KMS-11 (cell line): Measurements from ENCODE around the gene CROCC2.

ENCODE experiments used
- H2AFZ ChIP-seq: fragments of 200-600 bp; sonication (generic); 2 replicates; pipeline ENCODE4 v1.6.1; 2016; ENCODE audit warnings: antibody characterized with exemption, mixed run types, low read depth
- H3K27ac ChIP-seq: fragments of 200-600 bp; sonication (generic); 2 replicates; pipeline ENCODE4 v1.6.1; 2016; ENCODE audit warnings: mild to moderate bottlenecking, mixed run types
- H3K27me3 ChIP-seq: fragments of 200-600 bp; sonication (generic); 2 replicates; pipeline ENCODE4 v1.6.1; 2017; ENCODE audit warnings: mild to moderate bottlenecking, low read depth, mixed run types, moderate library complexity; ENCODE audit not compliant: insufficient read depth
- H3K36me3 ChIP-seq: fragments of 200-600 bp; sonication (generic); 2 replicates; pipeline ENCODE4 v1.6.1; 2017; ENCODE audit warnings: mild to moderate bottlenecking, mixed run types; ENCODE audit not compliant: insufficient read depth
- H3K4me1 ChIP-seq: fragments of 200-600 bp; sonication (generic); 2 replicates; pipeline ENCODE4 v1.6.1; 2016; ENCODE audit warnings: mild to moderate bottlenecking, low read depth, mixed run types; ENCODE audit not compliant: poor library complexity, severe bottlenecking
- H3K4me2 ChIP-seq: fragments of 200-600 bp; sonication (generic); 2 replicates; pipeline ENCODE4 v1.7.0; 2016; ENCODE audit warnings: mild to moderate bottlenecking, mixed run types
- H3K4me3 ChIP-seq: fragments of 200-600 bp; sonication (generic); IDR thresholded peaks from 2 replicates; pipeline ENCODE4 v1.6.1; 2017; ENCODE audit warnings: low read depth, low read length, mixed read lengths; ENCODE audit not compliant: insufficient read depth
- H3K79me2 ChIP-seq: fragments of 200-600 bp; sonication (generic); 2 replicates; pipeline ENCODE4 v1.6.1; 2016; ENCODE audit warnings: low read depth, mixed run types; ENCODE audit not compliant: insufficient read depth
- H3K9ac ChIP-seq: fragments of 200-600 bp; sonication (generic); 2 replicates; pipeline ENCODE4 v1.6.1; 2016; ENCODE audit warnings: mild to moderate bottlenecking, mixed run types
- H4K20me1 ChIP-seq: fragments of 200-600 bp; sonication (generic); 2 replicates; pipeline ENCODE4 v1.6.1; 2016; ENCODE audit warnings: mild to moderate bottlenecking, mixed run types; ENCODE audit not compliant: insufficient read depth
- TF ChIP-seq, protein P1 (sequence below): fragments of 200-600 bp; sonication (generic); conservative IDR thresholded peaks from 2 replicates; pipeline ENCODE4 v1.6.1; 2017; ENCODE audit warnings: low read depth, mild to moderate bottlenecking, antibody characterized with exemption, low read length, moderate library complexity, mixed read lengths

The CROCC2 gene

DNA sequence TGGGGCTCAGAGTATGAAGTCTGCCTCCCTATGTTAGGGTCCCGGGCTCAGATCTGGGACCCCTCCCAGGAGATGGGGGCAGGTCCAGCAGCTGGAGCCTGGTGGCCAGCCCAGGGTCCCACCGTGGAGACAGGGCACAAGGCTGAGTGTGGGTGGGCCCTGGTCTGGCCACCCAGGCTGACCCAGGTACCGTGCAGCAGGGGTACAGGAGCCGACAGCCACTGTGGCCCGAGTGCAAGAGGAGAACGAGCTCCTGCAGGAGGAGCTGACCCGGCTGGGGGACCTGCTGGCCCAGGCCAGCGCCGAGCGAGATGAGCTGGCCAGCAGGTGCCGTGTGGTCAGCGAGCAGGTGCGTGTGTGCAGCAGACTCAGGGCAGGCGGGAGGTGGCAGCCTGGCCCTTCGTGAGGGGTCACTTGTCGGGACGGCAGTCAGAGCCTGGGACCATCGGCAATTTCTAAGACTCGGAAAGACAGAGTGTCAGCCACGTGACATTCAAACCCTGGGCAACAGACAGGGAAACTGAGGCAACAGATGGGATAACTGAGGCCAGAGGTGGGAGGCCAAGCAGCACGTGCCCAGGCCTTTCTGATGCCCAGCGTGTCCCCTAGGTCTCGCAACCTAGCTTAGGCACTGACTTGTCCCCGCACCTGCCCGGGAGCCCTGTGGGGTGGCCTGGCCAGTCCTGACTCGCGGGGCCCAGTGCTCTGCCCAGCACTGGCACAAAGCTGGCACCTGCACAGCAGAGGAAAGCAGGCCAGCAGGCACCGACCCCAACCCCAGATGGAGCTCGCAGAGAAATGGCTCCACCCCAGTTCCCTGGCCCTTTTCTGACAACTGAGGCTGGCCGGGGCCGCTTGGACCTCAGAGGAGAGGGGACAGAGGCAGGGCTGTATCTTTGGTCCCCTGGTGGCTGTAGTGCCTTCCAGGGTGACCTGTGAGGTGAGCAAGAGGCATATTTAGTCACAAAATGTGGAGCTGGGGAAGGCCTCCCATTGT, 13.9 kb downstream of the CROCC2 start:
- Histone ChIP-seq H3K4me1 (no peaks in the 10 kb centered on the region), H3K4me2 (no peak overlapping the region), H4K20me1 (no peaks in the 10 kb centered on the region), H3K9ac (no peak overlapping the region), H3K4me3 (no peak overlapping the region), H3K27ac (no peak overlapping the region), H3K27me3 (peaks cover 21% of the 10 kb centered on the region; the same call in 1 of the 2 replicates), H2AFZ (no peak overlapping the region), H3K79me2 (no peaks in the 10 kb centered on the region), H3K36me3 (no peaks in the 10 kb centered on the region)
- TF ChIP-seq, protein P1, sequence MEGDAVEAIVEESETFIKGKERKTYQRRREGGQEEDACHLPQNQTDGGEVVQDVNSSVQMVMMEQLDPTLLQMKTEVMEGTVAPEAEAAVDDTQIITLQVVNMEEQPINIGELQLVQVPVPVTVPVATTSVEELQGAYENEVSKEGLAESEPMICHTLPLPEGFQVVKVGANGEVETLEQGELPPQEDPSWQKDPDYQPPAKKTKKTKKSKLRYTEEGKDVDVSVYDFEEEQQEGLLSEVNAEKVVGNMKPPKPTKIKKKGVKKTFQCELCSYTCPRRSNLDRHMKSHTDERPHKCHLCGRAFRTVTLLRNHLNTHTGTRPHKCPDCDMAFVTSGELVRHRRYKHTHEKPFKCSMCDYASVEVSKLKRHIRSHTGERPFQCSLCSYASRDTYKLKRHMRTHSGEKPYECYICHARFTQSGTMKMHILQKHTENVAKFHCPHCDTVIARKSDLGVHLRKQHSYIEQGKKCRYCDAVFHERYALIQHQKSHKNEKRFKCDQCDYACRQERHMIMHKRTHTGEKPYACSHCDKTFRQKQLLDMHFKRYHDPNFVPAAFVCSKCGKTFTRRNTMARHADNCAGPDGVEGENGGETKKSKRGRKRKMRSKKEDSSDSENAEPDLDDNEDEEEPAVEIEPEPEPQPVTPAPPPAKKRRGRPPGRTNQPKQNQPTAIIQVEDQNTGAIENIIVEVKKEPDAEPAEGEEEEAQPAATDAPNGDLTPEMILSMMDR, result no peak

DNA sequence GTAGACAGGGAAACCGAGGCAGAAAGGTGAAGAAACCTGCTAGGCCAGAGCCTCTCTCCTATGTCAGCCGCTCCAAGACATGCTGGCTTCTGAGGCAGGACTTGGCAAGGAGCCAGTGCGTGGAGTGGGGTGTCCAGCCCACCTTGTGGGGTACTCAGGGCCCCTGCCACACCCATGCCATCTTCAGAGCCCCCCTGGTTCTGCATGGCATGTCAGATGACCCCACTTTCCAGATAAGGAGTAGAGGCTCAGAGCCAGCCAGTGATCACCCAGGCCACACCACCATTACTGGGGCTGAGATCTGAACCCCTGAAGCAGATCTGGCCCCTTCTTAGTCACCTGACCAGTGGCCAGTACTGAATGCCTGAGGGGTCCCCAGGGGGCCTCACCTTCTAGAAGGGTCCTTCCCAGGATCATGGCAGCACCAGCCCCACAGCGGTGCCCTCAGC, 14.7 kb downstream of the CROCC2 start:
- Histone ChIP-seq H3K9ac (no peak overlapping the region), H3K27ac (no peak overlapping the region), H2AFZ (no peak overlapping the region), H3K4me1 (no peaks in the 10 kb centered on the region), H4K20me1 (no peaks in the 10 kb centered on the region), H3K27me3 (peaks cover 15% of the 10 kb centered on the region; the same call in 1 of the 2 replicates), H3K79me2 (no peaks in the 10 kb centered on the region), H3K36me3 (no peaks in the 10 kb centered on the region), H3K4me2 (no peak overlapping the region), H3K4me3 (no peak overlapping the region)
- TF ChIP-seq, protein P1, result no peak

DNA sequence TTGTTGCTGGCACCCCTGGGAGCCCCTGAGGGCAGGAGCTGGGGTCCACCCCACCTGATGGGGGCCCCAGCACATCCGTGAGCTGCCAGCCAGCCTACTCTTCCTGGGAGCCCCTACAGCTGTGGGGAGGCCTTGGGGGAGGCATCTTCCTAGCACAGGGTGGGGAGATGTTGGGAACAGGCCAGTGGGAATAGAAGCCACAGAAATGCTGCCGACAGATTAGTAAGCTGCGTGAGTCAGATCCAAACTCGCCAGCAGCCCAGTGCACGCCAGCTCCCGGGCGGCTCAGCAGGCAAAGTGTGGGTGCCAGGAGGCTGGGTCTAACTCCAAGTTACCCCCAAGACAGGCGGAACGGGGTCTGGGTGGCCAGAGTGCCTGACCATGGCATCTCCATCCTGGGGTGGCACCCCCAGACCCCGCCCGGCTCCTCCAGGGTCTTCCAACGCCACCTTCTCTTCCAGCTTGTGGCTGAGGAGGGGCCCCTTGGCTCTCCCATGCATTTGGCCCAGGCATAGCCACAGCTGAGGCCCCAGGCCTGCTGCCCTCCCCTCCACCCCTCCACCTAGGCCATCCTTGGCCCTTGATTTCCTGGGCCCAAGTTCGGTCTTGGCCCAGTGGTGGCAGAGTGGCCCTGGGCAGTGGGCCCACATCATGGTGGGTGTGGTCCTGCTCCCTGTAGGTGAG, 15.3 kb downstream of the CROCC2 start:
- TF ChIP-seq, protein P1, result no peak
- H2AFZ ChIP-seq, result no peak overlapping the region

DNA sequence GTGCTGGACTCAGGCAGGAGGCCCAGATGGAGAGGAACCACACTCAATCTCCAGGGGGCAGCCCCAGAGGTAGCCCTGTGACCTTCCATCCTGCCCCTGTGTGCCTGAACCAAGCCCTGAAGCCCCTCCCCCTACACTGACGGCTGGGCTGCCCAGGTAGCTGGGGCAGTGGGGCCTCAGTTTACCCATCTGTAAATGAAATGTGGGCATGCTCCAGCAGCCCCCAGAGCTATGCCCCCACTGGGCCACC, 15.8 kb downstream of the CROCC2 start:
- no peak overlapping the region for H3K4me2 ChIP-seq
- no peak overlapping the region for H2AFZ ChIP-seq
- no peaks in the 10 kb centered on the region for H4K20me1 ChIP-seq
- no peaks in the 10 kb centered on the region for H3K36me3 ChIP-seq
- H3K4me1 ChIP-seq, result no peaks in the 10 kb centered on the region
- no peak overlapping the region for H3K9ac ChIP-seq
- no peaks in the 10 kb centered on the region for H3K79me2 ChIP-seq
- TF ChIP-seq, protein P1, result no peak
- H3K4me3 ChIP-seq, result no peak overlapping the region
- H3K27me3 ChIP-seq, result peaks cover 12% of the 10 kb centered on the region; the same call in 1 of the 2 replicates
- no peak overlapping the region for H3K27ac ChIP-seq

More for the DNA sequence above, 15.3 kb downstream of the CROCC2 start:
- no peak overlapping the region for H3K9ac ChIP-seq
- no peaks in the 10 kb centered on the region for H4K20me1 ChIP-seq
- H3K4me3 ChIP-seq, result no peak overlapping the region
- H3K4me1 ChIP-seq, result no peaks in the 10 kb centered on the region
- H3K27ac ChIP-seq, result no peak overlapping the region
- H3K79me2 ChIP-seq, result no peaks in the 10 kb centered on the region
- H3K4me2 ChIP-seq, result no peak overlapping the region
- H3K27me3 ChIP-seq, result peaks cover 14% of the 10 kb centered on the region; the same call in 1 of the 2 replicates
- H3K36me3 ChIP-seq, result no peaks in the 10 kb centered on the region
